ENCODE measurements around the gene MRPL30.
"Not testable (repeated sequence)": the region's sequence is repeated elsewhere in the genome, so short reads cannot be mapped to it uniquely, and the experiment has no call there.

The MRPL30 gene

DNA sequence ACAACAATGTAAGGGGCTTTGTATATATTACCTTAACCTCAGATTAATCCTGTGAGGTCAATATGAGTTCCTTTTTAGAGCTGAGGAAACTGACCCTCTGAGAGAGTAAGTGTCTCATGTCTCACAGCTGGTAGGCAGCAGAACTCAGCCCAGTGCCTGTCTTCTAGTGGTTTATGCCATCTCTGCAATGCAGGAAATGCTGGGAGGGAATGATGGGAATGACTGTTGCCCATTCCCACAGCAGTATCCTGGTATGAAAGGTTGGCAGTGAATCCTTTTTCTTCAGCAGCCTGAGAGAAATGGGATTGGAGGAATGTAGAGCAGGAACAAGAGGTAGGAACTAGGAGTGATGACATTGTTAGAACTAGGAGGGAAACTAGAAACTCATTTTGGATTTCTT lies 6.0 kb downstream of the MRPL30 start:
- no peak for DNase-seq

DNA sequence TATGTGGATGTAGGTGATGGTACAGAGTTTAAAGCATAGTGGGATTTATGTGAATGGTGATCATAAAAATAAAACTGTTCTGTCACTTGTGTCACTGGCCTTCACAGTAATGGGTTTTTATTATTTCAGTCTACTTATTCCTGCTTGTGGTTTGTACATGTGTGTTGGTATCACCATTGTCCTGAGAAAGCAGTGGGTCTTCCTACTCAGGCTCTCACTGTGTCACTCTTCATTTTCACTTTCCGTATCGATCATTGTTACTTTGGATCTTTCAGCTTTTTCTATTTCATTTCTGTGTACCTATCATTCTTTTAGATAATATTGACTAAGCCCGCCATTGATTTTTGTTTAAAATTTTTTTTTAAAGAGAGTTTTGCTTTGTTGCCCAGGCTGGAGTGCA lies 7.4 kb downstream of the MRPL30 start:
- DNase-seq, result no peak

DNA sequence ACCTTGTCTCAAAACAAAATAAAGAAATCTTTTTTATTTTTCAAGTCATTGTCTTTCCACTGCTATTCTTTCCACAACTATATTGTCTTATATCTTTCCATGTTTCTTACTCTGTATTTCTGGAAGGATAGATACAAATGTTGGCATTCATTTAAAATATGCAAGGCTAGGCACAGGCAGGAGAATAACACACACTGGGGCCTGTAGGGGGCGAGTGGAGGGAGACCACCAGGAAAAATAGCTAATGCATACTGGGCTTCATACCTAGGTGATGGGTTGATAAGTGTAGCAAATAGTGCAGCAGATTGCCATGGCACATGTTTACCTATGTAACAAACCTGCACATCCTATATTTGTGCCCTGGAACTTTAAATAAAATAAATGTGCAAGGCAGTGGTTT lies 9.6 kb downstream of the MRPL30 start:
- no peak for DNase-seq

DNA sequence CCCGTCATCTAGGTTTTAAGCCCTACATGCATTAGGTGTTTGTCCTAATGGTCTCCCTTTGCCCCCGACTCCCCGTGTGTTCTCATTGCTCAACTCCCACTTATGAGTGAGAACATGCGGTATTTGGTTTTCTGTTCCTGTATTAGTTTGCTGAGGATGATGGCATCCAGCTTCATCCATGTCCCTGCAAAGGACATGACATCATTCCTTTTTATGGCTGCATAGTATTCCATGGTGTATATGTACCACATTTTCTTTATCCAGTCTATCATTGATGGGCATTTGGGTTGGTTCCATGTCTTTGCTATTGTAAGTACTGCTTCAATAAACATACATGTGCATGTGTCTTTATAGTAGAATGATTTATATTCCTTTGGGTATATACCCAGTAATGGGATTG lies 11.4 kb downstream of the MRPL30 start:
- not testable (repeated sequence) for DNase-seq

DNA sequence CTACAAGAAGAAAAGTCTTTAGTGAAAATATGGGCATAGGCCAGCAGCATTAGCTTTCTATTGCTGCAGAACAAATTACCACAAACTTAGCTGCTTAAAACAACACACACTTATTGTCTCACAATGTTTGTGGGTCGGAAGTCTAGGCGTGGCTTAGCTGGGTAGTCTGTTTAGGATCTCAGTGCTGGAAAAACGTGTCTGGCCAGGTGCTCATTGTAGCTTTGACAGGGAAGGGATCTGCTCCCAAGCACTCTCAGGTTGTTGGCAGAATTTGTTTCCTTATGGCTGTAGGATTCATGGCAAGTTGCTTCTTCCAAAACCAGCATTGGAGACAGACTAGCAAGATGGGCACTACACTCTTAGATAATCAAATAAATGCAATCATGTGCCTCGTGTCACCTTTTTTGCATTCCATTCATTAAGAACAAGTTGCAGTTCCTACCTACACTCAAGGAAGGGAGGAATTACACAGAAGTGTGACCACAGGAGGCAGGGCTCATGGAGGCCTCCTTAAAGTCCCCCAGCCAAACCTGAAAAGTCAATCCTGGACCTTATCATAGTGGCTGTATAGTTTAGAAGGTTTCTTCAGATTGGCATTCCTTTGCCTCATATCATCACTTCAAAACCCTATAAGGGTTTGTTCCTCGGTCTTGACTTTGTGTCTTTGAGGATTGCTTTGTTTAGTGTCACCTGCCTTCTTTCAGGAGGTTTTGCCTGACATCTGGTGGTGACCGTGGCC lies 17.3 kb downstream of the MRPL30 start:
- DNase-seq, result no peak

DNA sequence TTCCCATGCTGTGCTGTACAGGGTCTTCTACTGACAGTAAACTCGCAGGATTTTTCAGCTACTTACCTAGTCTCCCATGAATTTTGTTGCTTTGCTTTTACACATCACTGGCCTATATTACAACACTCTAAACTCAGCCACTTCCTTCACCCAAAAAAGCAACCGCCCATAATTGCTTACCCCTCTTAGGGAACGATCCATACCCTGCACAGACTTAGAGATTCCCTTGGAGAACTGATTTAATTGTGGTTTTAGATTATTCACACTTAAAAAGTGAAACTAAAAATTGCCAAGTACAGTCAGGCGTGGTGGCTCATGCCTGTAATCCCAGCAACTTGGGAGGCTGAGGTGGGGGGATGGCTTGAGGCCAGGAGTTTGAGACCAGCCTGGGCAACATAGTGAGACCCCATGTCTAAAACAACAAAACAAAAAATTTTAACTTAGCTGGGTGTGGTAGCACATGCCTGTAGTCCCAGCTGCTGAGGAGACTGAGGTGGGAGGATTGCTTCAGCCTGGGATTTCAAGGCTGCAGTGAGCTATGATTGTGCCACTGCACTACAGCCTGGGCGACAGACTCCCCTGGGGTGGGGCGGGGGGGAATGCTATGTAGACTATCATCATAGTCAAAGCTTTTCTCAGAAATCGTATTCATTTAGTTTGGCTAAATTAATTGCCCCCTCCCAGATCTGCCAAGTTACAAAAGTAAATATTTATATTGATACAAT lies 19.3 kb downstream of the MRPL30 start:
- DNase-seq, result no peak

DNA sequence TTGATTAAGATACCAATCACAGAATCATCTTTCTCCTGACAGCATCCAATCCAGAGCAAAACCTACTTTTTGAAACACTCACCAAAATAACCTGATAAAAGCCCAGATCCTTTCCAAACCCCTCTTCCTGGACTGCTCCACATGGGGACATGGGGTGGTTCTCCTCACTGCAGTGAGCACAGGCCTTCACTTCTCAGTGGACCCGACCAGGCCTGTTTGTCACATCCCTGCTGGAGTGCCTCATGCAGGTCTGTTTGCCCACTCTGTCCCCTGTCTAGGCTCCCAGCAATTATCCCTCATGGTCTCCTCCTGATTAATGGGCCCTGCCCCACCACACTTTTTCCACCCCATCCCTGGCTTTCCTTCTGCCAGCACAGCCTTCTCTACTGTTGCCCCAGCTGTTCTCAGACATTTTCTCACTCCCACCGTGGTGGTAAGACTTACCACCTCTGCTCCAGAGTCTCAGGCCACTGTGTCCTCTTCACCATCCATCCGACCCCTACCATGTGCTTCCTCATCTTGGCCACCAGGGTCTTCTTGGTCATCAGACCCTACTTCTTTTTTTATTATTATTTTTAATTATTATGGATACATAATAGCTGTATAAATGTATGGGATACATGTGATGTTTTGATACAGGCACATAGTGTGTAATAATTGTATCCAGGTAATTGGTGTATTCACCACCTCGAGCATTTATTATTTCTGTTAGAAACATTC lies 21.1 kb downstream of the MRPL30 start:
- DNase-seq, result no peak

DNA sequence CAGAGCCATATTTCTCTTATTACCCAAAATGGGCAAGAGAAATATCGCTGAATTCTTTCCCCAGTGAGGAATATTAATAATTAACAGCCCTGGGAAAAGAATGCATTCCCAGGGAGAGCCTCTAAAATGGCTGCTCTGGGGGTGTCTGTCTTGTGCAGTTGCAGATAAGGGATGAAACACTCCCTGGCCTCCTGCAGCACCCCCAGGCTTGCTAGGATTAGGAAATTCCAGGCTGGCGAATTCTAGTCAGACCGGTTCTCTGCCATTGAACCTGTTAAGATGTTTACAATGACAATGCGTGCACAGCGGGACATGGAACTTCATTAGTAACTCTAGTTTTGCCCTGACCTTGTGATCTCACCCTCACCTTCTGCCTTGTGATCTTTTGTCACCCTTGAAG lies 24.5 kb downstream of the MRPL30 start:
- DNase-seq, result no peak

DNA sequence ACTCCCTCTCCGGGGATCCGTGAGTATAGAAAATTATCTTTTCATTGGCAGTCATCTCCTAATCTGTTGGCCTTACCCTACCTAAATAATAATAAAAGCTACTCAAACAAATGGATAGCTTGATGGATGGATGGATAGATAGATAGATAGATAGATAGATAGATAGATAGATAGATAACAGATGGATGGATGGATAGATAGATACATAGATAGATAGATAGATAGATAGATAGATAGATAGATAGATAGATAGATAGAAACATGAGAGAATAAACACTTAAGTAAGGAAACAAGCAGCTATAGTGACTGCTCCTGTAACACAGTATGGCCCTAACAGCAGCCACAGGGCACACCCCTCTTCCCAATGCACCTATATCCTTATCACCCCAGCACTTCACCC lies 35.1 kb downstream of the MRPL30 start:
- no peak for DNase-seq

DNA sequence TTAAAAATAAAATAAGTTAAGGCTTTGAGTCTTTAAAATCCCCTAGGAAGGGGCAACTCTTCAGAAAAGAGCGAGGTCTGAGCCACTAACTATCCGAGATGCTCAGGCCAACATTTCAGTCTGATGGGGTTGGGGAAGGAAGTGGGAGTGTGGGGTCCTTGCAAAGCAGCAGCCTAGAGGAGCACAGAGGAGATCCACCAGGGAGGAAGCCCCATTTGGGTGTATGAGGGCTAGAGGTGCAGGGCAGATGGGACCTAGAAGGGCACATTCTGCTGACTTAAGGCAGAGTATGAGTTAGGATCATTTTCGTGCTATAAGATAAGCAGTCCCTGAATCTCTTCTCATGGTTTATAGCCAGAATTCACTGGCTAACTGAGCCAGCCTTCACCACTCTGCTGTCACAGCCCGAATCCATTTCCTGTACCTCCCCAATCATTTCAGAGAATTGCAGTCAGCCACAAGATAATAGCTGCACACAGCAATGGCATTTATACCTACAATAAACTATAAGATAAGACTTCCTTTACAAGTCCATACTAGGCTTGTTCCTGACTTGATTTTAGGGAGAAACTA lies 37.0 kb downstream of the MRPL30 start:
- DNase-seq, result no peak

DNA sequence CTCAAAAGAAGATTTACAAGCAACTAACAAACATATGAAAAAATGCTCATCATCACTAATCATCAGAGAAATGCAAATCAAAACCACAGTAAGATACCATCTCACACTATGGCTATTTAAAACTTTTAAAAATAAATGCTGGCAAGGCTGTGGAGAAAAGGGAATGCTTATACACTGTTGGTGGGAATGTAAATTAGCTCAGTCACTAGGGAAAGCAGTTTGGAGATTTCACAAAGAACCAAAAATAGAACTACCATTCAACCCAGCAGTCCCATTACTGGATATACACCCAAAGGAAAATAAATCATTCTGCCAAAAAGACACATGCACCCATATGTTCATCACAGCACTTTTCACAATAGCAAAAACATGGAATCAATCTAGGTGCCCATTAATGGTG lies 52.2 kb downstream of the MRPL30 start:
- DNase-seq, result not testable (repeated sequence)

DNA sequence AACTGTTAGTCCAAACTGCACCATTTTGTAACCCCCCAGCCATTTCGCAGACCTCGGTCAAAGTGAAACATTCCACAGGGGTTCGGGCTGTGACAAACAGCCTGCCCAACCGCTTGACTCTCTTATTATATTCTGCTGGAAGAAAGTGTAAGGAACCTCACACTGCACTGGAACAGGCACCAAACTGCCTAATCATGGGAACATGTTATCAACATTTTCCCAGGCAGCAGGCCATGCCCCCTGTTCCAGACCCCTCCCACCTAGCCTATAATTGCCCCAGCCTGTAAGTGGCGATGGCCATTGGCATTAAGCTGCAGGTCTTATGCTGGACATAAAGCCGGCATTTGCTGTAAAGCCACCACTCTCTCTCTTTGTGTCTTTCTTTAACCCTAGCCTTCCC lies 57.6 kb downstream of the MRPL30 start:
- DNase-seq, result no peak

DNA sequence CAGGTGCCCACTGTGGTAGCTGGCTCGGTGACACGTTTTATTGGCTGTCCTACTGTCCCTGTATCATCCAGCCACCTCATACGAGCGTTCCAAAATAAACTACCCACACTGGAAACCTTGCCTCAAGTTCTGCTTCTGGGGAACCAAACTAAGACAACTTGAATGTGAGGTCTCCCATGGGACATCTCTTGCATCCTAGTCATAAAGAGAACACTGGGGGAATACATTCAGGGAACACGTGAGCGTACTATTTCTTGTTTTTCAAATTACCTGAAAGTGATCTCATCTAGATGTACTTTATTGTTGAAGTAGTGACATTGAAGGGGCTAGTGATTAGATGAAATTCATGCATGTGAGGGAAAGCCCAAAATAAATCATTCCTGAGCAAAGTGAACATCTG lies 59.4 kb downstream of the MRPL30 start:
- DNase-seq, result no peak

DNA sequence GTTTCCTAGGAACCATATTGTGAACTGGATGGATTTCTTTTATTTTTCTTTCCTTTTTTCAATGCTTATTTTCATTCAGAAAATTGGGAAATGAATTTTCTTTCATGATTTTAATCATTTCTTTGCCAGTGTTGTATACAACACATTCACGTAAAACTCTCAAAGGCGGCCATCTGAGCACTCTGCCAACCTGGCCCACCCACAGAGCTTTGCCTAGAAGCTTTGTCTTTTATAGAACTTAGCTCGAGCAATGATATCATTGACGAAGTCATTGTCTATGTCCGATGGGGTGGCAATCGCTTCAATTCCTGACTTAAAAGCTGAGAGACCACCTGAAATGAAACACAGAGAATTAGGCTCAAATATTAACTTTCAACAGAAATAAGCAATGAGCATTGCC lies 61.2 kb downstream of the MRPL30 start:
- DNase-seq, result no peak

Data from EL (cell line).